GM18526 (cell line): ENCODE data around the gene HM13.

Source experiments
- POLR2A ChIP-seq: IDR thresholded peaks from 3 replicates; pipeline ENCODE4 v1.6.1; 2011; ENCODE audit not compliant: insufficient read length; ENCODE audit errors: extremely low read depth

The HM13 gene

DNA sequence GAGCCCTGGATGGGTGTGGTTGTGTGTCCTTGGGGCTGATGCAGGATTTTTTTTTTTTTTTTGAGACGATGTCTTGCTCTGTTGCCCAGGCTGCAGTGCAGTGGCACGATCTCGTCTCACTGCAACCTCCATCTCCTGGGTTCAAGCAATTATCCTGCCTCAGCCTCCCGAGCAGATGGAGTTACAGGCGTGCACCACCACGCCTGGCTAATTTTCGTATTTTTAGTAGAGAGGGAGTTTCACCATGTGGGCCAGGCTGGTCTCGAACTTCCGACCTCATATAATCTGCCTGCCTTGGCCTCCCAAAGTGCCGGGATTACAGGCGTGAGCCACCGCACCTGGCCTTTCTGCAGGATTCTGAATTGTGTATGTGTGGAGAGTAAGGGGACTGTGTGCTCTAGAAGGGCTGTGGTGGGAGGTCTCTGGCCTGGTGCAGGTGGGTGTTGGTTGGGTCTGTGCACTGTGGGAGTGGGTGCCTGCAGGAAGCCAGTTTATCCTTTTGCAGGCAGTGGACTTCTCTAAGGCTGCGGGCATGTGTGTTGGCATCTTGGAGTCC, 79.8 kb downstream of the HM13 start:
- no peak for TF ChIP-seq POLR2A

DNA sequence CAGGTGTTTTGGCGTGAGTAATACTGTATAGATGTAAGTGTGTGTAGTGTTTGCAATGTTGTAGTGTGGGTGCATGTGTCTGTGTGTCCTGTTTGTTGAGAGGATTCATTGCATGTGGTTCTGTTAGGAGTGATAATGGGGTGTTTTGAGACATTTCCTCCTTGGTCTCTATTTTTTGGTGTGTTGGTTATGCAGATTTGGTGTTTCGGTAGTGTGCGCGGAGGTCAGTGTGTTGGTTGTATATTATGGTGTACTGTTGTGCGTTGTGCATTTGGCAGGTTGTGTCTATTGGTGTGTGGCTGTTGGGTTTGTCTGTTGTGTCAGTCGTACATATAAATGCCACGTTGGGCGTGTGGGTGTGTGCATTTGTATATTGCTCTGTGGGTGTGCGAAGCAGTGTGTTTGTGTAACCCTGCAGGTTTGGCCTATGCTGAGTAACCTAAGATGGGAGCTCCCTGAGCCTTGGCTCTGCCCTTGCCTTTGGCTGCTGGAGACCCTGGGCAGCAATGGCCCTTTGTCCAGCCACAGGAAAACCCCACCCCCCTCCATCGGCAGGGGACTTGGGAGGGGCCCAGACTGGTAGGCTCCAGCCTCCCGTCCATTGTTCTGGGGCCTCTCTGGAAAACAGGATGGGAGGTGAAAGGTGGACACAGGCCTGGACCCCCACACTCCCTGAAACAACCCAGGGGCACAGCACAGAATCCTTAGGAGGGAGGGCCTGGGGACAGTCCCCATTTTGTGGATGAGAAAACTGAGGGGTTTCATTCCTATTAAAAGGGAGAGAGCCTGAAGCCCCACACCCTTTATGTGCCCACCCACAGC, 80.5 kb downstream of the HM13 start:
- no peak for TF ChIP-seq POLR2A

DNA sequence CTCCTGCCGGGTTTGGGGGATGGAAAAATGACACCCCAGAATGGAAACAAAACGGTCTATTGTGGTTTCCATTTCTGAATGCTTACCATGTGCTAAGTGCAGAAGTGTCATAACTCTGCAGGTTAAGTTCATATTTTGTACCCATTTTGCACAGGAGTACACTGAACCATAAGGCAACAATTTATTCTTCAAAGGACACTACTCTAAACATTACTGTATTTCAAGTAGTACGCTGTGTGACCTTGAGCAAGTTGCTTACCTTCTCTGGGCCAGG, 81.1 kb downstream of the HM13 start:
- TF ChIP-seq POLR2A = no peak

DNA sequence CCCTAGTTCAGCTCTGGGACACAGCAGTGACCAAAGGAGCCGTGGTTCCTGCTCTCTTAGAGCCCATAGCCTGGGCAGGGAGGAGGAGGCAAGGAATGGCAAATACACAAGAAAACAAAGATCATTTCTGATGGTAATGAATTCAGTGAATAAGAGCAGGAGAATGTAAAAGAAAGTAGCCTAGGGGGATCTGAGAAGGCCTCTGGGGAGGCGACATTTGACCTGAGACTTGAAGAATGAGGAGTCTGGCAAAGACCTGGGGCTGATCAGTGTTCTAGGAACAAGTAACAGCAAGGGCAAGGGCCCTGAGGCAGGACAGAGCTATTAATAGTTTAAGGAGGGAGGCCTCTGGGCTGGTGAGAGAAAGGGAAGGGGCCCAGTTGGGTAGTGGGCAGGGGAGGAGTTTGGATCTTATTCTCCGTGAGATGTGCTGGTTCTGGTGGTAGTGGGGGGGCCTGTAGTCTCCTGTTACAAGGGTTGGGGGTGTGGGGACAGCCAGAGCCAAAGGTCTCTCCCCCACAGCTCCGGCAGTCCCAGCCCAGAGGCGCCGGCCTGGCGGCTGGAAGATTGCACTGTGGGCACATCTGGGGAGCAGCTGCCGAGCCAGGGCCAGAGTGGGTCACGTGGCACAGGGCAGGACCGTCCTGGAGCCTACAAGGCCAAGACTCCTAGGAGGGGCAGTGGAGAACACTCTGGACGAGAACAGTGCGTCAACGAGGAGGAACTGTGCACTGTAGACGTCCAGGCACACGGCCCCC, 81.6 kb downstream of the HM13 start:
- TF ChIP-seq POLR2A = no peak

DNA sequence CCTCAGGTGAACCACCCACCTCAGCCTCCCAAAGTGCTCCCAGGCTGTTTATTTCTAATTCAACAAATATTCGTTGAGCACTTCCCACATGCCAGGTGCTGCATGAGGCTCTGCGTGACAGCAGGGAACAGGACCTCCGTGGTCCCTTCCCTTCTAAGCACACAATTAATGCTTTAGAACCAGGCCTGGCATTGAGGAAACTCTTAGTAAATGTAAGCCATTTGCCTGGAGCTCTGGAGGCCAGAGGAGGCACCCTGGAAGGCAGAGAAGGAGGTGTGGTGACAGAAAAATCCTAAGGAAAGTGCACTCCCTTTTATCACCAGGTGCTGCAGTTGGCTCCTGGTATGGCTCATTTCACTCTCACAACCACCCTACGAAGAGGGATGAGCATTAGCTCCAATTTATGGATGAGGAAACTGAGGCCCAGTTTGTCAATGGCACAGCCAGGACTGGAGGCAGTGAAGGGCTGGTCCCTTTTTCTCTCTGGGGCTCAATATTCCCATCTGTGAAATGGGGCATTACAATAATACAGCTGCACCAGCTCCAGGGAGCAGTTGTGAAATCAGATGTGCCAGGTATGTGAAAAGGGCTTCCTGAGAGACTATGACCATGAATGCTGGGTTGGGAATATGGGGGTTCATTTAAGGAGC, 82.7 kb downstream of the HM13 start:
- TF ChIP-seq POLR2A = no peak

DNA sequence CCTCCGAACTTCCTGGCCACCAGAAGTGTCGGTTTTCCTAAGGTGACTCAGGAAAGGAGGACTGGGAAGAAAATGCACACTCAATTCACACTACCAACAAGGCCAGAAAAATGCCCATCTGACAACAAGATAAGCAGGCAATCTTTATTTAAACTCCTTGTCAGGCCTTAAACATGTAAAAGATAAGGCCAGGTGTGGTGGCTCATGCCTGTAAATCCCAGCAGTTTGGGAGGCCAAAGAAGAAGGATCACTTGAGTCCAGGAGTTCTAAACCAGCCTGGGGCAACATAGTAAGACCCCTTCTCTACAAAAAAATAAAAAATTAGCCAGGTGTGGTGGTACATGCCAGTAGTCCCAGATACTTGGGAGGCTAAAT, 83.2 kb downstream of the HM13 start:
- TF ChIP-seq POLR2A = no peak

DNA sequence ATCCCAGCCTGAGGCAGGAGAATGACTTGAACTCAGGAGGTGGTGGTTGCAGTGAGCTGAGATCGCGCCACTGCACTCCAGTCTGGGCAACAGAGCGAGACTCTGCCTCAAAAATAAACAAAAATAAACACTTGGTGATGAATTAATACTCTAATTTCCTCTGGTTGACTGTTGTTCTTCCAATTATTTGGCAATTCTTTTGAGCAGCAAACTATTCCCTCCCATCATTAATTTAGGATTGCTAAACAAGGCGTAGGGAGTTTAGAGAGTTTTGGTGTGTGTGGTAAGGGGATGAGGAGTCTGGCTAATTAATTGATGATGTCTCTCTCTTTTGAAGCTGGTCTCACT, 88.2 kb downstream of the HM13 start:
- no peak for TF ChIP-seq POLR2A

DNA sequence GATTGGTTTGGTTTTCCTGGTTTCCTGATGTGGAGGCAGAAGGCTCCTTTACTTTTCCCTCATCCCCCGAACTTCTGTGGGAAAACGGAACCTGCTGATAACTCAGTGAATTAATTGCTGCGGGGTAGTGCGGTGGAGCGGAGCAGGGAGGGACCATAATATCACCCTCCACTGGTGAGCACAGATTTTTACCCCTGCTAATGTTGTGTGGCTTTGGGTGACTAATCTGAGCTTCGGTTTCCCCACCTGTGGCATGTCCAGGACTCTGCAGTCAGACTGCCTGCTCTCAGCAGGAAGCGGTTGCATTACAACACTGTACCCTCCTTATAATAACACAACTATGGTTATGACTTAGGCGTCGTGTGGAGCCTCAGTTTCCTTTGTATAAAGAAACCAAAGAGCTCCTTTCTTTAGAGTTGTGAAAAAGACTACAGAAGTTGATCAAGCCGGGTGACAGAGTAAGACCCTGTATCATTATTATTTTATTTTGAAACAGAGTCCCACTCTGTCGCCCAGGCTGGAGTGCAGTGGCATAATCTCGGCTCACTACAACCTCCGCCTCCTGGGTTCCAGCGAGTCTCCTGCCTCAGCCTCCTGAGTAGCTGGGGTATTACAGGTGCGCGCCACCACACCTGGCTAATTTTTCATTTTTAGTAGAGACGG, 88.7 kb downstream of the HM13 start:
- no peak for TF ChIP-seq POLR2A

DNA sequence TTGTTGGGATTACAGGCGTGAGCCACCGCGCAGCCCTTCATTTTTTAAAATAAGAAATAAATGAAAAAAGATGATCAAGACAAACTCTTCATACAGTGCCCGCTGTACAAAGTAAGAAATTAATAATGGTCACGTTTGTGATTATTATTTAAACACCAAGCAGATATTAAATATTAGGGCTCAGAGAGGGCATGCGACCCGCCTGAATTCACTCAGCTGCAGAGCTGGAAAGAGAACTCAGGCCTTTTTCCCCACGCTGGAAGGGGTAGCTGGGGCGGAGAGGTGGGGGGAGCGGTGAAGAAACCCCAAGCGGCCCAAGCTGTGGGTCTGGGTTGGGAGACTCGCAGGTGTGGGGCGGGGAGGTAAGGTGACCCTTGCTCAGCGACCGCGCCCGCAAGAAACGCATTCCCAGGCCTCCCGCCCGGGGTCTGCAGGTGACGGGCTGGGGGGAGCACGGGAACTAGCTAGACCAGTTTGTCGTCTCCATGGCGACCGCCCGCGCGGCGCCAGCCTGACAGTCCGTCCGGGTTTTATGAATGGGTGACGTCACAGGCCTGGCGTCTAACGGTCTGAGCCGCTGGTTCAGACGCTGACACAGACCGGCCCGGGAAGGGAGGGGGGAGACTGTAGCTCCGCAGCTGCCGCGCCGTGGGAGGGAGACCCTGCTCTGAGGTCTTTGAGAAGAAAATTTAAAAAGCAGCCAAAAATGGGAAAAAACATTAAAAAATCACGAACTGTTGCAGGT, 89.8 kb downstream of the HM13 start:
- TF ChIP-seq POLR2A = no peak

DNA sequence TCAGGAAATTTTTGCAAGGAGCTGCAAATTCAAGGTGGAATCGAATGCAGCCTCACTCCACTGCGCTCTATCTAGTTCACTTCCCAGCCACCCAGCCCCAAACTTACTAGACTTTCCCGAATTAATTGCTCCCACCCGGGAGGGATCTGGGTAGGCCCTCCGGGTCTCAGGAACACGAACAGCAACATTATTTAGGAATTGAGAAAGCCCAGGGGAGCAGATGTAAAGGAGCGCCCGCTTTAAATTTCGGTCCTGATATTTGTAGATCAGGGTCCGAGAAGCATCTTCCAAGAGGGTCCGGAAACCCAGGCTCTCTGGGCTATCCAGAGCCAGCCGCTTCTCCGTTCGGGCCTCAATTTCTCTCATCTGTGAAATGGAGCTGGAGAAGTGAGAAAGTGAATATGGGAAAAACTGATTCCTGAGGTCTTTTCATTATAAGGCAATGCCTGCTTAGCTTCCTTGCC, 90.4 kb downstream of the HM13 start:
- no peak for TF ChIP-seq POLR2A

DNA sequence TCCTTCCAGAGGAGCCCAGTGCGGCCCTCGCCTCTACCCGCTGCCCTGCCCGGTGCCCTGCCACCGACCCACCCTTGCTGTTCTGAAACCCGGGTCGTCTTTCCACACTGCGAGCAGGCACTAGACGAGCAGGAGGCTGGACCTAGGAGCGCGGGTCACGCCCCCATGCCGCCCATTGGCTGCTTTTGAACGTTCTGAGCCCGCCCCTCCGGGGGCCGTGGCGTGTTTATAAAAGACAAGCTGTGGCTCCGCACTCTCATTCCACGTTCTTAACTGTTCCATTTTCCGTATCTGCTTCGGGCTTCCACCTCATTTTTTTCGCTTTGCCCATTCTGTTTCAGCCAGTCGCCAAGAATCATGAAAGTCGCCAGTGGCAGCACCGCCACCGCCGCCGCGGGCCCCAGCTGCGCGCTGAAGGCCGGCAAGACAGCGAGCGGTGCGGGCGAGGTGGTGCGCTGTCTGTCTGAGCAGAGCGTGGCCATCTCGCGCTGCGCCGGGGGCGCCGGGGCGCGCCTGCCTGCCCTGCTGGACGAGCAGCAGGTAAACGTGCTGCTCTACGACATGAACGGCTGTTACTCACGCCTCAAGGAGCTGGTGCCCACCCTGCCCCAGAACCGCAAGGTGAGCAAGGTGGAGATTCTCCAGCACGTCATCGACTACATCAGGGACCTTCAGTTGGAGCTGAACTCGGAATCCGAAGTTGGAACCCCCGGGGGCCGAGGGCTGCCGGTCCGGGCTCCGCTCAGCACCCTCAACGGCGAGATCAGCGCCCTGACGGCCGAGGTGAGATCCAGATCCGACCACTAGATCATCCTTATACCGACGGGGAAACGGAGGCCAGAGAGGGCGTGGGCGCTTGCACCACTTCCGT, 91.0 kb downstream of the HM13 start, which contains the start of gene ID1:
Gene ID1 (plus strand): TSS at position 259 of the 871 bp plus-strand sequence. CDS start 99 bp downstream, at position 358.
- TF ChIP-seq POLR2A = no peak

DNA sequence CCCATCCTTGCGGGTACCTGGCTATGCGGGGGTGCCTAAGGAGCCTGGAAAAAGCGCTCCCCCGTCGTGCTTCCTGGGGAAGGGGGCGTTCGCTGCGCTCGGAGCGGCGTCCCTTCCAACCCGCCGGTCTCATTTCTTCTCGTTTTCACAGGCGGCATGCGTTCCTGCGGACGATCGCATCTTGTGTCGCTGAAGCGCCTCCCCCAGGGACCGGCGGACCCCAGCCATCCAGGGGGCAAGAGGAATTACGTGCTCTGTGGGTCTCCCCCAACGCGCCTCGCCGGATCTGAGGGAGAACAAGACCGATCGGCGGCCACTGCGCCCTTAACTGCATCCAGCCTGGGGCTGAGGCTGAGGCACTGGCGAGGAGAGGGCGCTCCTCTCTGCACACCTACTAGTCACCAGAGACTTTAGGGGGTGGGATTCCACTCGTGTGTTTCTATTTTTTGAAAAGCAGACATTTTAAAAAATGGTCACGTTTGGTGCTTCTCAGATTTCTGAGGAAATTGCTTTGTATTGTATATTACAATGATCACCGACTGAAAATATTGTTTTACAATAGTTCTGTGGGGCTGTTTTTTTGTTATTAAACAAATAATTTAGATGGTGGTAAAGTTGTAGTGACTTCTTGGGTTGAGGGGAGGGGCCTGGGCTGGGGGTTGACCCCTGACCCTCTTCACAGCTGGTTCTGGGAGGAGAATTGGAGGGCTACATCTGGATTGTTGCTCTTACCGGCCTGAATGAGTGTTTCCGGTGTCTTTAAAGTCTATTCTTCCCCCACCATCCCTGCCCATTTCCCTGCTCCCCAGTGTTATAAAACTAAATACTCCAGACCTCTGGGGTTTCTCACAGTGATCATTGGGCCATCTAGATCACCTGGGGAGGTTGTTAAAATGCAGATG, 91.9 kb downstream of the HM13 start:
- TF ChIP-seq POLR2A = no peak
